Parathyroid adenoma (tissue), 2 donors: Measurements from ENCODE around the gene KRIT1.
"Not testable (repeated sequence)": the region's sequence is repeated elsewhere in the genome, so short reads cannot be mapped to it uniquely, and the experiment has no call there.

Source experiments
- H2AFZ ChIP-seq: fragments of 300-600 bp; sonication (generic); one replicate; pipeline ENCODE4 v1.7.0; 2017; ENCODE audit warnings: antibody characterized with exemption, mild to moderate bottlenecking
- H3K27ac ChIP-seq: fragments of 300-600 bp; sonication (generic); one replicate; pipeline ENCODE4 v1.7.0; 2017
- H3K27me3 ChIP-seq: fragments of 300-600 bp; sonication (generic); one replicate; pipeline ENCODE4 v1.7.0; 2017; ENCODE audit warnings: low read length; ENCODE audit not compliant: control insufficient read depth, insufficient read depth
- H3K36me3 ChIP-seq: fragments of 300-600 bp; sonication (generic); one replicate; pipeline ENCODE4 v1.7.0; 2017; ENCODE audit warnings: low read length; ENCODE audit not compliant: control insufficient read depth, insufficient read depth
- H3K4me1 ChIP-seq: fragments of 300-600 bp; sonication (generic); one replicate; pipeline ENCODE4 v1.7.0; 2017; ENCODE audit warnings: control low read depth
- H3K4me2 ChIP-seq: fragments of 300-600 bp; sonication (generic); one replicate; pipeline ENCODE4 v1.7.0; 2017; ENCODE audit warnings: low read length
- H3K4me3 ChIP-seq: fragments of 300-600 bp; sonication (generic); one replicate; pipeline ENCODE4 v1.7.0; 2017; ENCODE audit warnings: low read depth, low read length
- H3K79me2 ChIP-seq: fragments of 300-600 bp; sonication (generic); one replicate; pipeline ENCODE4 v1.7.0; 2017; ENCODE audit warnings: control low read depth
- H3K9ac ChIP-seq: fragments of 300-600 bp; sonication (generic); one replicate; pipeline ENCODE4 v1.7.0; 2017; ENCODE audit warnings: mild to moderate bottlenecking
- H3K9me3 ChIP-seq: fragments of 300-600 bp; sonication (generic); one replicate; pipeline ENCODE4 v1.7.0; 2017; ENCODE audit warnings: low read length; ENCODE audit not compliant: control insufficient read depth
- CTCF ChIP-seq: fragments of 300-600 bp; sonication (generic); IDR thresholded peaks from one replicate; pipeline ENCODE4 v1.7.0; 2017; ENCODE audit warnings: antibody characterized with exemption, mild to moderate bottlenecking
- donor health status: primary hyperparathyroidism.

KRIT1 gene

DNA sequence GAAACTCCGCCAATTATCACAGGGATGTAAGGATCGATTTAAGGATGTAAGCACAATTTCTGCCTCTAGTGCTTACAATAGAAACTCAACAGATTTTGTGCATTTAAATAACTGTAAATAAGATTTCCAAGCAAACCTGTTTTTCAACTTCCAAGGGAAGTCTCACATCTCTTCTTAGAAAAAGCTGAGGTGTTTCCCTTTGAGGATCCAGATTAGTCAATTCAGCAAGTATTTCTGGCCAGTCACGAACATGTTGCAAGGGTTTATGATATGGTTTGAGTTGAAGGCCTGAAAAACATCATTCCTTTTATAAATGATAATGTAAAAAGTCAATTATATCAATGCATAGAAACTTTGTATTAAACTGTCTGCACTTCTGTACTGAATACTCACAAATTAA, 23.9 kb downstream of the KRIT1 start:
- TF ChIP-seq CTCF = no peak
- no peaks in the 10 kb centered on the region for H3K4me1 ChIP-seq
- H3K36me3 ChIP-seq = no peaks in the 10 kb centered on the region

GRCh38 chr7:92206672-92207071, 39.0 kb downstream of the KRIT1 start:
- no peaks in the 10 kb centered on the region for H3K4me1 ChIP-seq
- no peak for TF ChIP-seq CTCF

More for the DNA sequence above, 23.9 kb downstream of the KRIT1 start:
- Histone ChIP-seq H3K27ac (no peak overlapping the region), H3K4me3 (peak overlapping the region; percentile 19), H3K27me3 (no peaks in the 10 kb centered on the region), H3K79me2 (no peaks in the 10 kb centered on the region), H3K4me2 (peak overlapping the region; percentile 21), H2AFZ (no peak overlapping the region), H3K9ac (no peak overlapping the region), H3K9me3 (no peaks in the 10 kb centered on the region)

DNA sequence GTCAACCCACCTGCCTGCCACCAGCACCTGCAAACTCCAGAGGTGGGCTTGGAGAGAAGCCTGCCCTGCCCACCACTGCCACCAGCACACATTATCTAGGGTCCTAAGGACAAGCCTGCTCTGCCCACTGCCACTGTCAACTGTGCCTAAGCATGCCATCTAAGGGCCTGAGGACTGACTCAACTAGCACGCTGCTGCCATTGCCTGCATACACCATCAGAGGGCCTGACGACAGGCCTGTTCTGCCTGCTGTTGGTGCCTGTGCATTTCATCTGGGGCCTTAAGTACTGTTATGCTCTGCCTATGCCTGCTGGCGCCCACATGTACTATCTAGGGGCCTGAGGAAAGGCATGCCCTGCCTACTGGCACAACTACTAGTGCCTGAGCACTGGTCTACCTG, 39.7 kb downstream of the KRIT1 start:
- H3K4me3 ChIP-seq = no peak overlapping the region
- no peak overlapping the region for H3K27ac ChIP-seq
- no peaks in the 10 kb centered on the region for H3K4me1 ChIP-seq
- no peak for TF ChIP-seq CTCF
- peaks cover 8% of the 10 kb centered on the region for H3K79me2 ChIP-seq
- H3K4me2 ChIP-seq = no peak overlapping the region
- no peaks in the 10 kb centered on the region for H3K27me3 ChIP-seq
- H3K36me3 ChIP-seq = no peaks in the 10 kb centered on the region
- H3K9ac ChIP-seq = no peak overlapping the region
- H2AFZ ChIP-seq = no peak overlapping the region
- no peaks in the 10 kb centered on the region for H3K9me3 ChIP-seq

More at GRCh38 chr7:92206672-92207071, 39.0 kb downstream of the KRIT1 start:
- H3K79me2 ChIP-seq = peaks cover 8% of the 10 kb centered on the region
- H3K9ac ChIP-seq = no peak overlapping the region
- H3K27ac ChIP-seq = no peak overlapping the region
- no peak overlapping the region for H3K4me2 ChIP-seq
- no peak overlapping the region for H3K4me3 ChIP-seq
- no peak overlapping the region for H2AFZ ChIP-seq
- no peaks in the 10 kb centered on the region for H3K36me3 ChIP-seq
- H3K27me3 ChIP-seq = no peaks in the 10 kb centered on the region
- H3K9me3 ChIP-seq = no peaks in the 10 kb centered on the region

DNA sequence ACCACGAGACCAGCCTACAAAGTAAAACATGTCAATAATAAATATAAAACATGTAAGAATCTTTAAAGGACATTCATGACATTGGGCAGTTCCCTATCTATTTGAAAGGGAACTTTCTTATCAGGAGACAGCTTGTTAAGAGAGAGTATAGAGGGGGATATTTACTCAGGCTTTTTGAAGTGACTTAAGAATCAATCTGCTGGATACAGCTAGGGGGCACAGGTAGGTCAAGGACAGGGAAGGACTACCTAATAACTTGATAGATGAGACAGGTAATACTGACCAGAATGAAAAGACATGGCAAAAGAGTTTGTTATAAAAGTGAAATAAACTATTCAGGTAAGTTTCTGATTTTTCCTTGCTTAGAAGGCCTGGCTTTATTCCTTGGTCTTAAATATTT, 44.9 kb downstream of the KRIT1 start:
- no peaks in the 10 kb centered on the region for H3K36me3 ChIP-seq
- no peak overlapping the region for H2AFZ ChIP-seq
- H3K27me3 ChIP-seq = no peaks in the 10 kb centered on the region
- H3K9me3 ChIP-seq = no peaks in the 10 kb centered on the region
- H3K9ac ChIP-seq = no peak overlapping the region
- H3K4me1 ChIP-seq = no peaks in the 10 kb centered on the region
- H3K4me2 ChIP-seq = no peak overlapping the region
- H3K27ac ChIP-seq = no peak overlapping the region
- H3K79me2 ChIP-seq = peaks cover under 1% of the 10 kb centered on the region
- no peak for TF ChIP-seq CTCF
- H3K4me3 ChIP-seq = no peak overlapping the region

DNA sequence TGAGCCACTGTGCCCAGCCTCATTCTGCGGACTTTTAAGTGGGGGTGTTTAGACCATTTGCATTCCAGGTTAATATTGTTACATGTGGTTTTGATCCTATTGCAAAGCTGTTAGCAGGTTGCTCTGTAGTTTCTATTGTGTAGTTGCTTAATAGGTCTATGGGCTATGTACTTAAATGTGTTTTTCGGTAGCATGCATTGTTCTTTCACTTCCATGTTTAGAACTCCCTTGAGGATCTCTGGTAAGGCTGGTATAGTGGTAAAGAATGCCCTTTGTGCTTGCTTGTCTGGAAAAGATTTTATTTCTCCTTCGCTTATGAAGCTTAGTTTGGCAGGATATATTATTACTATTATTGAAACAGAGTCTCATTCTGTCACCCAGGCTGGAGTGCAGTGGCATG, 53.4 kb downstream of the KRIT1 start:
- no peak for TF ChIP-seq CTCF
- Histone ChIP-seq H3K4me3 (no peak overlapping the region), H3K27me3 (no peaks in the 10 kb centered on the region), H3K9me3 (peaks cover 6% of the 10 kb centered on the region), H3K36me3 (no peaks in the 10 kb centered on the region), H3K4me2 (no peak overlapping the region), H3K4me1 (no peaks in the 10 kb centered on the region), H3K27ac (no peak overlapping the region), H3K79me2 (no peaks in the 10 kb centered on the region), H2AFZ (no peak overlapping the region), H3K9ac (no peak overlapping the region)

- H3K79me2 ChIP-seq, H3K4me1 ChIP-seq, H3K9me3 ChIP-seq, H2AFZ ChIP-seq, H3K4me3 ChIP-seq, H3K27ac ChIP-seq, H3K4me2 ChIP-seq, H3K36me3 ChIP-seq, H3K27me3 ChIP-seq, H3K9ac ChIP-seq: not testable (repeated sequence)
Observed at GRCh38 chr7:92189246-92189645, 56.5 kb downstream of the KRIT1 start.

GRCh38 chr7:92184294-92184693, 61.4 kb downstream of the KRIT1 start:
- H3K79me2 ChIP-seq, H3K4me2 ChIP-seq, H3K9me3 ChIP-seq, H3K4me3 ChIP-seq, H3K4me1 ChIP-seq, H3K36me3 ChIP-seq, H2AFZ ChIP-seq, H3K9ac ChIP-seq, H3K27ac ChIP-seq, H3K27me3 ChIP-seq: not testable (repeated sequence)
